Measurements from ENCODE around the gene TNFAIP8L3.

TNFAIP8L3 gene

GRCh38 chr15:51134416-51135199, 39.9 kb upstream of the TNFAIP8L3 start:
- H3K4me3 ChIP-seq (replicated peaks; ENCODE audit: low read depth, low read length), result no peak overlapping the region
- no peak for TF ChIP-seq CTCF (IDR thresholded peaks at IDR 0.05; ENCODE audit: low read length, missing control alignments)
- DNase-seq (ENCODE audit: low read depth), result peak; percentile 37

GRCh38 chr15:51133140-51133765, 38.5 kb upstream of the TNFAIP8L3 start:
- no peak for DNase-seq (ENCODE audit: low read depth)
- no peak for TF ChIP-seq CTCF (IDR thresholded peaks at IDR 0.05; ENCODE audit: low read length, missing control alignments)
- no peak overlapping the region for H3K4me3 ChIP-seq (replicated peaks; ENCODE audit: low read depth, low read length)

- TF ChIP-seq CTCF (IDR thresholded peaks at IDR 0.05; ENCODE audit: low read length, missing control alignments), result no peak
- H3K4me3 ChIP-seq (replicated peaks; ENCODE audit: low read depth, low read length), result no peak overlapping the region
- peak; percentile 98 for DNase-seq (ENCODE audit: low read depth)
Observed at GRCh38 chr15:51132384-51133139, 37.9 kb upstream of the TNFAIP8L3 start.

GRCh38 chr15:51131596-51132290, 37.0 kb upstream of the TNFAIP8L3 start:
- peak; percentile 25 for DNase-seq (ENCODE audit: low read depth)
- H3K4me3 ChIP-seq (replicated peaks; ENCODE audit: low read depth, low read length), result no peak overlapping the region
- TF ChIP-seq CTCF (IDR thresholded peaks at IDR 0.05; ENCODE audit: low read length, missing control alignments), result no peak

- no peak overlapping the region for H3K4me3 ChIP-seq (replicated peaks; ENCODE audit: low read depth, low read length)
Observed at GRCh38 chr15:51130344-51130743, 35.6 kb upstream of the TNFAIP8L3 start.

More at GRCh38 chr15:51130344-51130743, 35.6 kb upstream of the TNFAIP8L3 start:
- no peak for DNase-seq (ENCODE audit: low read depth)
- no peak for TF ChIP-seq CTCF (IDR thresholded peaks at IDR 0.05; ENCODE audit: low read length, missing control alignments)

Measured in fibroblast of pulmonary artery (primary cell).